Measurements from ENCODE around the gene MRM2. TPM values are rescaled to one million over a fixed set of nuclear protein-coding genes. Genes with fewer than 3 reads are reported as not detected.

MRM2 gene
- total RNA-seq, 1 experiment from 2014 or later = 35.5 TPM

- peak; percentile 79 for DNase-seq
- H3K4me2 ChIP-seq (ENCODE audit: low read depth, low read length, poor library complexity, severe bottlenecking) = no peak overlapping the region
- no peak overlapping the region for H3K27ac ChIP-seq (ENCODE audit: low read length)
- H3K9ac ChIP-seq (ENCODE audit: low read length) = no peak overlapping the region
- H3K27me3 ChIP-seq (ENCODE audit: low read length) = no peaks in the 10 kb centered on the region
- peaks cover 12% of the 10 kb centered on the region for H3K79me2 ChIP-seq (ENCODE audit: low read length)
- no peaks in the 10 kb centered on the region for H3K9me3 ChIP-seq (ENCODE audit: low read length)
- no peak overlapping the region for H3K4me3 ChIP-seq (ENCODE audit: low read length)
- H3K9me2 ChIP-seq (replicated peaks; ENCODE audit: insufficient read depth, low read length) = no peaks in the 10 kb centered on the region
- H2AFZ ChIP-seq (ENCODE audit: low read length) = no peak overlapping the region
- H3K36me3 ChIP-seq (ENCODE audit: insufficient read depth, low read length) = no peaks in the 10 kb centered on the region
- H4K20me1 ChIP-seq (ENCODE audit: insufficient read depth, low read depth, low read length) = no peaks in the 10 kb centered on the region
- peaks cover 13% of the 10 kb centered on the region for H3K4me1 ChIP-seq (ENCODE audit: low read length)
Measured at GRCh38 chr7:2247141-2247995, 5.4 kb upstream of the MRM2 start.

- no peak overlapping the region for H3K4me2 ChIP-seq (ENCODE audit: low read depth, low read length, poor library complexity, severe bottlenecking)
- H3K36me3 ChIP-seq (ENCODE audit: insufficient read depth, low read length) = no peaks in the 10 kb centered on the region
- no peaks in the 10 kb centered on the region for H3K27me3 ChIP-seq (ENCODE audit: low read length)
- H3K4me1 ChIP-seq (ENCODE audit: low read length) = peaks cover 15% of the 10 kb centered on the region
- no peaks in the 10 kb centered on the region for H4K20me1 ChIP-seq (ENCODE audit: insufficient read depth, low read depth, low read length)
- no peak overlapping the region for H3K4me3 ChIP-seq (ENCODE audit: low read length)
- no peak overlapping the region for H2AFZ ChIP-seq (ENCODE audit: low read length)
- no peaks in the 10 kb centered on the region for H3K9me3 ChIP-seq (ENCODE audit: low read length)
- no peak overlapping the region; the same call in 1 of the 2 replicates for H3K9ac ChIP-seq (ENCODE audit: low read length)
- peaks cover 25% of the 10 kb centered on the region for H3K79me2 ChIP-seq (ENCODE audit: low read length)
- no peaks in the 10 kb centered on the region for H3K9me2 ChIP-seq (replicated peaks; ENCODE audit: insufficient read depth, low read length)
- no peak for DNase-seq
- H3K27ac ChIP-seq (ENCODE audit: low read length) = no peak overlapping the region
Measured at GRCh38 chr7:2245883-2246675, 4.1 kb upstream of the MRM2 start.

DNA sequence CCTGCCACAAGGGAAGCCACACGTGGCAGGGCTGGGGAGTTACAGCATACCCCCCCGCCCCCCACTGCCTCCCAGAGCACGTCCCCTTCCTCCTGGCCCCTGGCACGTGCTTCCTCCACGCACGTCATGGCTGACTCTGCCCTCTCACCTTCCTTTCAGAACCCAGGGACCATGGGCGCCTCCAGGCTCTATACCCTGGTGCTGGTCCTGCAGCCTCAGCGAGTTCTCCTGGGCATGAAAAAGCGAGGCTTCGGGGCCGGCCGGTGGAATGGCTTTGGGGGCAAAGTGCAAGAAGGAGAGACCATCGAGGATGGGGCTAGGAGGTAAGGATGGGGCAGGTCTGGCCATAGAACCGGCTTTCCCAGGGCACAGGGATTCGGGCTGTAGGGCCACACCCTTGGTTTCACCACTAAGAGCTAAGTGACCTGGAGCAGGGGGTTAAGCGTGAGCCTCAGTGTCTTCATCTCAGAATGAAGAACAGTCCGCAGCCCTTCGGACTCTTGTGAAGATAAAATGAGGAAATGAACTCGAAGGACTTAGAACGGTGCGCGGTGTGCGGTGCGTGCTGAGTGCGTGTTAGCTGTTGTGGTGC is 2.5 kb upstream of the MRM2 start:
- Histone ChIP-seq H3K27ac (ENCODE audit: low read length) (no peak overlapping the region), H2AFZ (ENCODE audit: low read length) (no peak overlapping the region), H3K36me3 (ENCODE audit: insufficient read depth, low read length) (no peaks in the 10 kb centered on the region), H3K4me3 (ENCODE audit: low read length) (no peak overlapping the region), H4K20me1 (ENCODE audit: insufficient read depth, low read depth, low read length) (0 out of 2 replicates have a peak, but pooled peaks cover 3% of the 10 kb centered on the region), H3K4me2 (ENCODE audit: low read depth, low read length, poor library complexity, severe bottlenecking) (no peak overlapping the region), H3K9ac (ENCODE audit: low read length) (no peak overlapping the region), H3K9me2 (replicated peaks; ENCODE audit: insufficient read depth, low read length) (no peaks in the 10 kb centered on the region), H3K4me1 (ENCODE audit: low read length) (peaks cover 24% of the 10 kb centered on the region), H3K9me3 (ENCODE audit: low read length) (no peaks in the 10 kb centered on the region), H3K27me3 (ENCODE audit: low read length) (no peaks in the 10 kb centered on the region), H3K79me2 (ENCODE audit: low read length) (peaks cover 39% of the 10 kb centered on the region)
- no peak for DNase-seq

DNA sequence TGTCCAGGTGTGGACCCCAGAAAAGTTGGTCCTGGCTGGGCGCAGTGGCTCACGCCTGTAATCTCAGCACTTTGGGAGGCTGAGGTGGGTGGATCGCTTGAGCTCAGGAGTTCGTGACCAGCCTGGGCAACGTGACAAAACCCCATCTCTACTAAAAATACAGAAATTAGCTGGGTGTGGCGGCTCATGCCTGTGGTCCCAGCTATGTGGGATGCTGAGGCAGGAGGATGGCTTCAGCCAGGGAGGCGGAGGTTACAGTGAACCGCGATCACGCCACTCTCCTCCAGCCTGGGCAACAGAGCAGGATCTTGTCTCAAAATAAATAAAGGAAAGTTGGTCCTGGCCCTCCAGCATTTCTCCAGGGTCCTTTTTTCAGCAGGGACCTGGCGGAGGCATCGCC is 1.5 kb upstream of the MRM2 start:
- H3K4me1 ChIP-seq (ENCODE audit: low read length) = peaks cover 24% of the 10 kb centered on the region
- H2AFZ ChIP-seq (ENCODE audit: low read length) = no peak overlapping the region
- no peaks in the 10 kb centered on the region for H3K9me2 ChIP-seq (replicated peaks; ENCODE audit: insufficient read depth, low read length)
- peaks cover 40% of the 10 kb centered on the region for H3K79me2 ChIP-seq (ENCODE audit: low read length)
- H3K36me3 ChIP-seq (ENCODE audit: insufficient read depth, low read length) = peaks cover under 1% of the 10 kb centered on the region; the same call in 1 of the 2 replicates
- peak overlapping the region; percentile 99 for H3K9ac ChIP-seq (ENCODE audit: low read length)
- H3K9me3 ChIP-seq (ENCODE audit: low read length) = no peaks in the 10 kb centered on the region
- H3K4me3 ChIP-seq (ENCODE audit: low read length) = peak overlapping the region; percentile 93
- H3K27ac ChIP-seq (ENCODE audit: low read length) = no peak overlapping the region
- H3K4me2 ChIP-seq (ENCODE audit: low read depth, low read length, poor library complexity, severe bottlenecking) = peak overlapping the region; percentile 98
- H4K20me1 ChIP-seq (ENCODE audit: insufficient read depth, low read depth, low read length) = 0 out of 2 replicates have a peak, but pooled peaks cover 3% of the 10 kb centered on the region
- H3K27me3 ChIP-seq (ENCODE audit: low read length) = no peaks in the 10 kb centered on the region
- no peak for DNase-seq

DNA sequence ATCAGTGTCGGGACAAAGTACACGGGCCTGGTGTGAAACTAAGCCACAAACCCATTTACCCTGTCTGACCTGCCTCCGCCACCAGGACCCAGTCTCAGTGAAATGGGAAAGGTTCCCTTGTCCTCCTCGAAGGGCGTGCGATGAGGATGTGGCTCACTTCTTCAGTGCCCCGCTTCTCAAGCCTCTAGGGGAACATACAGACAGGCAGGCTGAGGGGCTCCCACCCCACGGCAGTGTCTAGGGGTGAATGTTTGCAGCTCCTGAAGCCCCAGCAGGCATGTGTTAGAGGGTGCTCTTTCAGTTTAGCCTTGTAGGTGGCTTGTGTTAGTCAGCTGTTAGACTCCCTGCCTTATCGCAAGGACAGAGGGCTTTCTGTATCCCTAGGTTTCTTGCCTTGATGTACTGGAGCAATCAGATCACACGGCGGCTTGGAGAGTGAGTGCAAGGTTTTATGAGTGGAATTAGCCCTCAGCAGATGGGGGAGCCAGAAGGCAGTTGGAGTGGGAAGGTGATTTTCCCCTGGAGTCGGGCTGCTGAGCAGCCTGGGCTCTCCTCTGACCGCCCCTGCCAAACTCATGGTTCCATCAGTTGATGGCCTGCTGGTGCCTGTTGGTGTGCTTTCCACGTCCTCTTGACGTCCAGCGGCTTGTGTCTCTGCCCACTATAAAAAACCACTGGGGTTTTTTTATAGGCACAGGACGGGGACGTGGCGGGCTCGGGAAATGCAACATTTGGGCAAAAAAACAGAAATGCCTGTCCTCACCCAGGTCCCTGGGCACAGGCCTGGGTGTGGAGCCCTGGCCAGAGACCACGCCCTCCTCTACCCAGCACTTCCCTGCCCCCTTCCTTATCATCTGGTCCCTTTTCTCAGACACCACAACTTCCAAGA is 780 bp upstream of the MRM2 start:
- Histone ChIP-seq H3K9ac (ENCODE audit: low read length) (peak overlapping the region; percentile 99), H3K4me3 (ENCODE audit: low read length) (peak overlapping the region; percentile 93), H4K20me1 (ENCODE audit: insufficient read depth, low read depth, low read length) (0 out of 2 replicates have a peak, but pooled peaks cover 3% of the 10 kb centered on the region), H3K36me3 (ENCODE audit: insufficient read depth, low read length) (peaks cover 8% of the 10 kb centered on the region), H3K27ac (ENCODE audit: low read length) (peak overlapping the region; percentile 64), H2AFZ (ENCODE audit: low read length) (peak overlapping the region; percentile 87; the same call in 1 of the 2 replicates), H3K27me3 (ENCODE audit: low read length) (no peaks in the 10 kb centered on the region), H3K4me1 (ENCODE audit: low read length) (peaks cover 31% of the 10 kb centered on the region), H3K4me2 (ENCODE audit: low read depth, low read length, poor library complexity, severe bottlenecking) (peak overlapping the region; percentile 98), H3K9me3 (ENCODE audit: low read length) (no peaks in the 10 kb centered on the region), H3K9me2 (replicated peaks; ENCODE audit: insufficient read depth, low read length) (no peaks in the 10 kb centered on the region), H3K79me2 (ENCODE audit: low read length) (peaks cover 40% of the 10 kb centered on the region)
- peak; percentile 75 for DNase-seq

GRCh38 chr7:2239242-2239641 is 2.8 kb downstream of the MRM2 start:
- DNase-seq = no peak
- H3K9me2 ChIP-seq (replicated peaks; ENCODE audit: insufficient read depth, low read length) = no peaks in the 10 kb centered on the region
- peaks cover 49% of the 10 kb centered on the region for H3K79me2 ChIP-seq (ENCODE audit: low read length)
- H3K9me3 ChIP-seq (ENCODE audit: low read length) = no peaks in the 10 kb centered on the region
- no peak overlapping the region for H2AFZ ChIP-seq (ENCODE audit: low read length)
- H3K4me1 ChIP-seq (ENCODE audit: low read length) = peaks cover 40% of the 10 kb centered on the region
- no peak overlapping the region for H3K4me2 ChIP-seq (ENCODE audit: low read depth, low read length, poor library complexity, severe bottlenecking)
- H3K4me3 ChIP-seq (ENCODE audit: low read length) = no peak overlapping the region
- H3K27me3 ChIP-seq (ENCODE audit: low read length) = no peaks in the 10 kb centered on the region
- H3K9ac ChIP-seq (ENCODE audit: low read length) = no peak overlapping the region
- no peak overlapping the region for H3K27ac ChIP-seq (ENCODE audit: low read length)
- H3K36me3 ChIP-seq (ENCODE audit: insufficient read depth, low read length) = peaks cover 22% of the 10 kb centered on the region
- H4K20me1 ChIP-seq (ENCODE audit: insufficient read depth, low read depth, low read length) = 0 out of 2 replicates have a peak, but pooled peaks cover 3% of the 10 kb centered on the region

GRCh38 chr7:2237109-2237602 is 4.8 kb downstream of the MRM2 start:
- Histone ChIP-seq H3K4me3 (ENCODE audit: low read length) (no peak overlapping the region), H3K9me3 (ENCODE audit: low read length) (no peaks in the 10 kb centered on the region), H4K20me1 (ENCODE audit: insufficient read depth, low read depth, low read length) (peaks cover 6% of the 10 kb centered on the region; the same call in 1 of the 2 replicates), H2AFZ (ENCODE audit: low read length) (no peak overlapping the region), H3K27me3 (ENCODE audit: low read length) (no peaks in the 10 kb centered on the region), H3K79me2 (ENCODE audit: low read length) (peaks cover 41% of the 10 kb centered on the region), H3K4me1 (ENCODE audit: low read length) (peaks cover 36% of the 10 kb centered on the region), H3K4me2 (ENCODE audit: low read depth, low read length, poor library complexity, severe bottlenecking) (peak overlapping the region; percentile 10), H3K36me3 (ENCODE audit: insufficient read depth, low read length) (peaks cover 22% of the 10 kb centered on the region), H3K9ac (ENCODE audit: low read length) (peak overlapping the region; percentile 37), H3K9me2 (replicated peaks; ENCODE audit: insufficient read depth, low read length) (no peaks in the 10 kb centered on the region), H3K27ac (ENCODE audit: low read length) (peak overlapping the region; percentile 81)
- DNase-seq = peak; percentile 83

All from Karpas-422 (cell line).